ENCODE results near the gene TEAD1. TPM values are rescaled to one million over a fixed set of nuclear protein-coding genes. Genes with fewer than 3 reads are reported as not detected.
"Not testable (repeated sequence)": the region's sequence is repeated elsewhere in the genome, so short reads cannot be mapped to it uniquely, and the experiment has no call there.

Gene TEAD1
- polyA plus RNA-seq, 1 donor, result 102 TPM

- DNase-seq (ENCODE audit: low read depth), result no peak
Measured at GRCh38 chr11:12863605-12864121, 189.4 kb downstream of the TEAD1 start.

GRCh38 chr11:12864316-12865156, 190.3 kb downstream of the TEAD1 start:
- DNase-seq (ENCODE audit: low read depth), result no peak

GRCh38 chr11:12865863-12866595, 191.8 kb downstream of the TEAD1 start:
- no peak for DNase-seq (ENCODE audit: low read depth)

GRCh38 chr11:12867531-12867930, 193.3 kb downstream of the TEAD1 start:
- no peak for DNase-seq (ENCODE audit: low read depth)

- no peak for DNase-seq (ENCODE audit: low read depth)
Measured at GRCh38 chr11:12868315-12869073, 194.3 kb downstream of the TEAD1 start.

GRCh38 chr11:12871241-12871640, 197.0 kb downstream of the TEAD1 start:
- no peak for DNase-seq (ENCODE audit: low read depth)

- no peak for DNase-seq (ENCODE audit: low read depth)
Measured at GRCh38 chr11:12871788-12872321, 197.6 kb downstream of the TEAD1 start.

GRCh38 chr11:12876340-12876739, 202.1 kb downstream of the TEAD1 start:
- DNase-seq (ENCODE audit: low read depth), result no peak

- no peak for DNase-seq (ENCODE audit: low read depth)
Measured at GRCh38 chr11:12876988-12877387, 202.8 kb downstream of the TEAD1 start.

- DNase-seq (ENCODE audit: low read depth), result not testable (repeated sequence)
Measured at GRCh38 chr11:12877508-12877907, 203.3 kb downstream of the TEAD1 start.

- DNase-seq (ENCODE audit: low read depth), result no peak
Measured at GRCh38 chr11:12880327-12880726, 206.1 kb downstream of the TEAD1 start.

- DNase-seq (ENCODE audit: low read depth), result no peak
Measured at GRCh38 chr11:12882670-12883069, 208.4 kb downstream of the TEAD1 start.

GRCh38 chr11:12884751-12885318, 210.6 kb downstream of the TEAD1 start:
- DNase-seq (ENCODE audit: low read depth), result no peak

GRCh38 chr11:12885717-12886239, 211.6 kb downstream of the TEAD1 start:
- no peak for DNase-seq (ENCODE audit: low read depth)

GRCh38 chr11:12886508-12886907, 212.3 kb downstream of the TEAD1 start:
- no peak for DNase-seq (ENCODE audit: low read depth)

- DNase-seq (ENCODE audit: low read depth), result no peak
Measured at GRCh38 chr11:12888525-12889158, 214.4 kb downstream of the TEAD1 start.

- DNase-seq (ENCODE audit: low read depth), result no peak
Measured at GRCh38 chr11:12889243-12889642, 215.0 kb downstream of the TEAD1 start.

GRCh38 chr11:12890476-12890875, 216.3 kb downstream of the TEAD1 start:
- no peak for DNase-seq (ENCODE audit: low read depth)

- no peak for DNase-seq (ENCODE audit: low read depth)
Measured at GRCh38 chr11:12893787-12894672, 219.8 kb downstream of the TEAD1 start.

- DNase-seq (ENCODE audit: low read depth), result no peak
Measured at GRCh38 chr11:12897390-12897789, 223.2 kb downstream of the TEAD1 start.

All from forelimb muscle (tissue), 1 donor.